NT2/D1 (cell line): ENCODE measurements around the gene RAB3A.

ENCODE experiments used
- YY1 ChIP-seq: IDR thresholded peaks from 2 replicates; pipeline ENCODE4 v1.6.1; 2011; ENCODE audit not compliant: insufficient read length, insufficient read depth
- ZNF274 ChIP-seq: IDR thresholded peaks from 2 replicates; pipeline ENCODE4 v1.6.1; 2011; ENCODE audit warnings: mild to moderate bottlenecking, low read depth, low read length

GRCh38 chr19:18225355-18225701 lies 21.5 kb upstream of the RAB3A start:
- TF ChIP-seq YY1 (no peak), ZNF274 (no peak)
